Vagina (tissue), 2 donors: ENCODE results near the gene USP20.

ENCODE experiments used
- POLR2AphosphoS5 ChIP-seq, 2 donors: sonication (generic); formaldehyde crosslinking; IDR thresholded peaks; one replicate each; pipeline ENCODE4 v1.9.0; 2017; ENCODE audit warnings: antibody characterized with exemption in 2 of 2, mild to moderate bottlenecking in 2 of 2, low read depth in 1 of 2; ENCODE audit not compliant: insufficient read depth in 1 of 2
- TF ChIP-seq, protein P1 (sequence below), 3 experiments: fragments of 450-650 bp in 2 of 3; fragments of 200-600 bp in 1 of 3; sonication (generic) in 1 of 3; IDR thresholded peaks; one replicate each; pipeline ENCODE4 v1.5.1; 2017 to 2019; ENCODE audit warnings: antibody characterized with exemption in 3 of 3, mild to moderate bottlenecking in 2 of 3, moderate library complexity in 2 of 3

DNA sequence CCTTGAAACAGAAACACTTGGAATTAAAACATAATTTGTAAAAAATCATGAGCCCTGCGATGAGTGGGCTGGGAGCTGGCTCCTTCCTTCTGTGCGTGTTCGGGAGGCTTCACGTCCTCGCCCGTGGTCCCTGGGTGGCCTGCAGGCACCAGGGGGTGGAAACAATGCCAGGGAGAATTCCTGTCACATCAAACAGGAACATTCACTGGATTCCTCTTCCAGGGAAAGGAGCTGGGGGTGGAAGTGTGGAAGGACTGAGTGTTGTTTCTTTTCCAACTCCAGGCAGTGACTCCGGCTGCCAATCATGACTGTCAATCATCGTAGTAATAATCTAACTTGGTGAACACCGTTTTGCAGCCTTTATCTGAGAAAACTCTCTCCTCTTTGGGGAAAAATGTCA, 21.6 kb upstream of the USP20 start:
- TF ChIP-seq, protein P1, sequence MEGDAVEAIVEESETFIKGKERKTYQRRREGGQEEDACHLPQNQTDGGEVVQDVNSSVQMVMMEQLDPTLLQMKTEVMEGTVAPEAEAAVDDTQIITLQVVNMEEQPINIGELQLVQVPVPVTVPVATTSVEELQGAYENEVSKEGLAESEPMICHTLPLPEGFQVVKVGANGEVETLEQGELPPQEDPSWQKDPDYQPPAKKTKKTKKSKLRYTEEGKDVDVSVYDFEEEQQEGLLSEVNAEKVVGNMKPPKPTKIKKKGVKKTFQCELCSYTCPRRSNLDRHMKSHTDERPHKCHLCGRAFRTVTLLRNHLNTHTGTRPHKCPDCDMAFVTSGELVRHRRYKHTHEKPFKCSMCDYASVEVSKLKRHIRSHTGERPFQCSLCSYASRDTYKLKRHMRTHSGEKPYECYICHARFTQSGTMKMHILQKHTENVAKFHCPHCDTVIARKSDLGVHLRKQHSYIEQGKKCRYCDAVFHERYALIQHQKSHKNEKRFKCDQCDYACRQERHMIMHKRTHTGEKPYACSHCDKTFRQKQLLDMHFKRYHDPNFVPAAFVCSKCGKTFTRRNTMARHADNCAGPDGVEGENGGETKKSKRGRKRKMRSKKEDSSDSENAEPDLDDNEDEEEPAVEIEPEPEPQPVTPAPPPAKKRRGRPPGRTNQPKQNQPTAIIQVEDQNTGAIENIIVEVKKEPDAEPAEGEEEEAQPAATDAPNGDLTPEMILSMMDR (IDR thresholded peaks at IDR 0.05): no peak
- TF ChIP-seq POLR2AphosphoS5 (IDR thresholded peaks at IDR 0.05; ENCODE audit: insufficient read depth in 1 of 2, low read depth in 1 of 2): no peak
